Lung (tissue), 12 donors: ENCODE results near the gene RAB12. TPM values are rescaled to one million over a fixed set of nuclear protein-coding genes. Genes with fewer than 3 reads are reported as not detected.
A peak's percentile ranks its signal among the peaks of the same experiment; 100 is the strongest.
"Not testable (repeated sequence)": the region's sequence is repeated elsewhere in the genome, so short reads cannot be mapped to it uniquely, and the experiment has no call there.

Source experiments
- ATAC-seq: fragments of 200-7000 bp; cut with Tn5 transposase; one replicate; pipeline ENCODE4 v1.9.1; 2020; ENCODE audit warnings: moderate number of reproducible peaks; ENCODE audit not compliant: insufficient read depth, low FRiP score
- DNase-seq, 3 donors: peaks; one replicate each; pipeline ENCODE4 v3.0.0-alpha.2; 2013 to 2017
- H3K27ac ChIP-seq, 2 donors: one replicate each; pipeline ENCODE4 v1.5.1; 2013; ENCODE audit warnings: mild to moderate bottlenecking in 2 of 2, moderate library complexity in 2 of 2, control low read depth in 1 of 2, inconsistent platforms in 1 of 2, low read depth in 1 of 2, low read length in 1 of 2
- H3K27me3 ChIP-seq, 3 donors: one replicate each; pipeline ENCODE4 v1.5.1; 2013; ENCODE audit warnings: low read length in 2 of 3; ENCODE audit not compliant: control insufficient read depth in 3 of 3, insufficient read depth in 3 of 3
- H3K36me3 ChIP-seq, 4 donors: one replicate each; pipeline ENCODE4 v1.5.1; 2013; ENCODE audit warnings: low read length in 4 of 4, mild to moderate bottlenecking in 1 of 4, moderate library complexity in 1 of 4; ENCODE audit not compliant: control insufficient read depth in 4 of 4, insufficient read depth in 4 of 4
- H3K4me1 ChIP-seq, 5 donors: one replicate each; pipeline ENCODE4 v1.5.1; 2013; ENCODE audit warnings: low read length in 5 of 5, mild to moderate bottlenecking in 2 of 5, moderate library complexity in 1 of 5; ENCODE audit not compliant: control insufficient read depth in 5 of 5, insufficient read depth in 5 of 5
- H3K4me3 ChIP-seq: one replicate; pipeline ENCODE4 v1.5.1; 2013; ENCODE audit warnings: mild to moderate bottlenecking, control low read depth, moderate library complexity
- H3K9ac ChIP-seq, 2 donors: one replicate each; pipeline ENCODE4 v1.5.1; 2013; ENCODE audit warnings: low read length in 2 of 2, control low read depth in 1 of 2; ENCODE audit not compliant: insufficient read depth in 1 of 2
- H3K9me3 ChIP-seq, 4 donors: one replicate each; pipeline ENCODE4 v1.5.1; 2013; ENCODE audit warnings: low read length in 3 of 4, mild to moderate bottlenecking in 1 of 4, moderate library complexity in 1 of 4; ENCODE audit not compliant: control insufficient read depth in 4 of 4, insufficient read depth in 3 of 4
- CTCF ChIP-seq: IDR thresholded peaks from 2 replicates; pipeline ENCODE4 v1.5.1; 2012; ENCODE audit warnings: mild to moderate bottlenecking; ENCODE audit errors: control extremely low read depth, extremely low read depth
- WGBS, 2 donors: extraction: QIAGEN DNeasy Blood & Tissue Kit; methylation state at CpG; one replicate each; pipeline ENCODE4 v1.1.7; 2013; 5-methylcytosine and 5-hydroxymethylcytosine counted together
- polyA plus RNA-seq, 2 donors: library from polyadenylated mRNA; stranded (reverse); fragments of 200-250 nt; gene quantifications; one replicate each; pipeline ENCODE4 v1.2.1, GENCODE V29; 2013
- total RNA-seq, 2 donors: library from RNA; depleted of rRNA in 1 of 2; stranded (reverse); fragments of >200 nt in 1 of 2; gene quantifications; one replicate each; pipeline ENCODE4 v1.2.1, GENCODE V29; 2014 to 2021
- donor health status: control.
- donor health status: control.
- donor health status: Bipolar disorder and iron deficiency.
- donor health status: healthy.
- donor health status: DM: yes; HTN: yes; CAD: no.

Gene RAB12
- total and polyA plus RNA-seq, 4 donors = 26.7 to 74.5 (median 39.2) TPM

GRCh38 chr18:8562070-8562469 is 47.2 kb upstream of the RAB12 start:
- H3K9me3 ChIP-seq = no peaks in the 10 kb centered on the region
- 75 to 84% methylated on average over 6 of the region's 6 CpGs for WGBS, 2 donors
- no peak overlapping the region for H3K4me3 ChIP-seq
- no peak overlapping the region for H3K9ac ChIP-seq
- H3K36me3 ChIP-seq = no peaks in the 10 kb centered on the region
- peak overlapping the region in 1 of 2 donors; percentile 42 for H3K27ac ChIP-seq
- peaks cover 0 to 7% (median 0%) of the 10 kb centered on the region in 5 donors for H3K4me1 ChIP-seq
- no peak for DNase-seq
- no peak for TF ChIP-seq CTCF
- no peaks in the 10 kb centered on the region for H3K27me3 ChIP-seq
- ATAC-seq = no peak

DNA sequence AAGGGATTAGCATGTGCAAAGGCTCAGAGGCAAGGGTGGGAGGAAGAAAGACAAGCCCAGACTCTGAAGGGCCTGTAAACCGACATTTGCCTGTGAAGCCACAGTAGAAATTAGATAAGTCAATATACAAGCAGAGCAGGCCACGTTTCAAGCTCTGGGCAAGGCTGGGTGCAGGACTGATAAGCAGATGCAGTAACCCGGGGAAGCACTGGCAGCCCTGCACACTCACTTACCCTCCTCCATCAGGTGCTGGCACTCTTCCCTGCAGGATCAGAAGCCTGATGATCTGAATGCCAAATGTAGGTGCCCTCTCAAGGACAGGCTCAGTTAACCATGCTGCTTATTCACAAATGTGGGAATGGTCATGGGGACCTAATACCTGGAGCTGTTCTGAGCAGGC is 46.3 kb upstream of the RAB12 start:
- WGBS, 2 donors = 57 to 73% methylated on average over 3 of the region's 3 CpGs
- H3K9ac ChIP-seq = no peak overlapping the region
- no peak overlapping the region for H3K4me3 ChIP-seq
- no peak overlapping the region for H3K27ac ChIP-seq
- no peak for ATAC-seq
- no peak for DNase-seq
- no peak for TF ChIP-seq CTCF
- H3K27me3 ChIP-seq = no peaks in the 10 kb centered on the region
- no peaks in the 10 kb centered on the region for H3K9me3 ChIP-seq
- peaks cover 0 to 7% (median 0%) of the 10 kb centered on the region in 5 donors for H3K4me1 ChIP-seq
- no peaks in the 10 kb centered on the region for H3K36me3 ChIP-seq

- no peak overlapping the region for H3K27ac ChIP-seq
- H3K9me3 ChIP-seq = no peaks in the 10 kb centered on the region
- ATAC-seq (no peak), DNase-seq (no peak)
- no peak overlapping the region for H3K9ac ChIP-seq
- H3K4me3 ChIP-seq = no peak overlapping the region
- no peak for TF ChIP-seq CTCF
- no peaks in the 10 kb centered on the region for H3K4me1 ChIP-seq
- no peaks in the 10 kb centered on the region for H3K36me3 ChIP-seq
- no peaks in the 10 kb centered on the region for H3K27me3 ChIP-seq
- WGBS, 2 donors = 74 to 83% methylated on average over 5 of the region's 5 CpGs
Observed at GRCh38 chr18:8571399-8571798, 37.8 kb upstream of the RAB12 start.

GRCh38 chr18:8573766-8574165 is 35.5 kb upstream of the RAB12 start:
- not testable (repeated sequence) for H3K4me1 ChIP-seq, H3K27ac ChIP-seq, ATAC-seq, H3K27me3 ChIP-seq, DNase-seq, H3K9me3 ChIP-seq, H3K4me3 ChIP-seq, H3K9ac ChIP-seq, H3K36me3 ChIP-seq
- WGBS, 2 donors = 8 to 76% methylated on average over 1 of the region's 1 CpG
